ENCODE data around the gene L1CAM.

L1CAM gene

GRCh38 chrX:153902385-153902784, 16.4 kb upstream of the L1CAM start:
- DNase-seq (ENCODE audit: low read depth in 2 of 2) = no peak

GRCh38 chrX:153901753-153902140, 15.8 kb upstream of the L1CAM start:
- no peak for DNase-seq (ENCODE audit: low read depth in 2 of 2)

GRCh38 chrX:153900831-153901752, 15.1 kb upstream of the L1CAM start:
- peak; percentile 11 to 16 for DNase-seq (ENCODE audit: low read depth in 2 of 2)

- no peak for DNase-seq (ENCODE audit: low read depth in 2 of 2)
Measured at GRCh38 chrX:153897899-153898298, 11.9 kb upstream of the L1CAM start.

- DNase-seq (ENCODE audit: low read depth in 2 of 2) = no peak
Measured at GRCh38 chrX:153889123-153889522, 3.1 kb upstream of the L1CAM start.

- no peak for DNase-seq (ENCODE audit: low read depth in 2 of 2)
Measured at GRCh38 chrX:153888344-153888743, 2.4 kb upstream of the L1CAM start.

- no peak for DNase-seq (ENCODE audit: low read depth in 2 of 2)
Measured at GRCh38 chrX:153887385-153887784, 1.4 kb upstream of the L1CAM start.

- DNase-seq (ENCODE audit: low read depth in 2 of 2) = no peak
Measured at GRCh38 chrX:153886915-153887314, 942 bp upstream of the L1CAM start.

- DNase-seq (ENCODE audit: low read depth in 2 of 2) = no peak
Measured at GRCh38 chrX:153885208-153885787, 675 bp downstream of the L1CAM start.

GRCh38 chrX:153884590-153884989, 1.4 kb downstream of the L1CAM start:
- no peak for DNase-seq (ENCODE audit: low read depth in 2 of 2)

- DNase-seq (ENCODE audit: low read depth in 2 of 2) = no peak
Measured at GRCh38 chrX:153884136-153884535, 1.8 kb downstream of the L1CAM start.

- no peak for DNase-seq (ENCODE audit: low read depth in 2 of 2)
Measured at GRCh38 chrX:153883163-153883843, 2.7 kb downstream of the L1CAM start.

- no peak for DNase-seq (ENCODE audit: low read depth in 2 of 2)
Measured at GRCh38 chrX:153882557-153882956, 3.4 kb downstream of the L1CAM start.

- no peak for DNase-seq (ENCODE audit: low read depth in 2 of 2)
Measured at GRCh38 chrX:153882086-153882498, 3.9 kb downstream of the L1CAM start.

- DNase-seq (ENCODE audit: low read depth in 2 of 2) = no peak
Measured at GRCh38 chrX:153881281-153881680, 4.7 kb downstream of the L1CAM start.

- no peak for DNase-seq (ENCODE audit: low read depth in 2 of 2)
Measured at GRCh38 chrX:153880440-153880815, 5.5 kb downstream of the L1CAM start.

GRCh38 chrX:153879741-153880439, 6.1 kb downstream of the L1CAM start:
- DNase-seq (ENCODE audit: low read depth in 2 of 2) = no peak

GRCh38 chrX:153878969-153879653, 6.9 kb downstream of the L1CAM start:
- no peak for DNase-seq (ENCODE audit: low read depth in 2 of 2)

- no peak for DNase-seq (ENCODE audit: low read depth in 2 of 2)
Measured at GRCh38 chrX:153878345-153878744, 7.6 kb downstream of the L1CAM start.

- DNase-seq (ENCODE audit: low read depth in 2 of 2) = no peak
Measured at GRCh38 chrX:153877571-153878261, 8.3 kb downstream of the L1CAM start.

- DNase-seq (ENCODE audit: low read depth in 2 of 2) = no peak
Measured at GRCh38 chrX:153876112-153876491, 9.9 kb downstream of the L1CAM start.
